ENCODE data around the gene SLC12A8. TPM values are rescaled to one million over a fixed set of nuclear protein-coding genes. Genes with fewer than 3 reads are reported as not detected.

Gene SLC12A8
- total RNA-seq, 1 donor from 2014 or later: not detected

GRCh38 chr3:125192190-125193035, 20.1 kb downstream of the SLC12A8 start:
- H3K36me3 ChIP-seq: no peaks in the 10 kb centered on the region
- H3K27me3 ChIP-seq (ENCODE audit: low read depth): no peaks in the 10 kb centered on the region
- no peak for DNase-seq
- peaks cover 6% of the 10 kb centered on the region for H3K4me1 ChIP-seq
- intact Hi-C loops (cut with micrococcal nuclease): no loop called here
- no peak for TF ChIP-seq CTCF (IDR thresholded peaks at IDR 0.05; ENCODE audit: borderline replicate concordance)
- no peak overlapping the region for H3K27ac ChIP-seq (replicated peaks)
- H3K4me3 ChIP-seq: no peak overlapping the region
- no peaks in the 10 kb centered on the region for H3K9me3 ChIP-seq (replicated peaks)

- H3K36me3 ChIP-seq: no peaks in the 10 kb centered on the region
- no peak for DNase-seq
- H3K4me1 ChIP-seq: peaks cover 6% of the 10 kb centered on the region
- no peak overlapping the region for H3K4me3 ChIP-seq
- no peaks in the 10 kb centered on the region for H3K27me3 ChIP-seq (ENCODE audit: low read depth)
- no peaks in the 10 kb centered on the region for H3K9me3 ChIP-seq (replicated peaks)
- intact Hi-C loops (cut with micrococcal nuclease): no loop called here
- no peak overlapping the region for H3K27ac ChIP-seq (replicated peaks)
- TF ChIP-seq CTCF (IDR thresholded peaks at IDR 0.05; ENCODE audit: borderline replicate concordance): no peak
These were observed 20.8 kb downstream of the SLC12A8 start for GRCh38 chr3:125191730-125192129.

- no peak for DNase-seq
- no peak for TF ChIP-seq CTCF (IDR thresholded peaks at IDR 0.05; ENCODE audit: borderline replicate concordance)
- no peak overlapping the region for H3K4me3 ChIP-seq
- no peaks in the 10 kb centered on the region for H3K27me3 ChIP-seq (ENCODE audit: low read depth)
- peaks cover 6% of the 10 kb centered on the region for H3K4me1 ChIP-seq
- no peaks in the 10 kb centered on the region for H3K9me3 ChIP-seq (replicated peaks)
- H3K36me3 ChIP-seq: no peaks in the 10 kb centered on the region
- H3K27ac ChIP-seq (replicated peaks): no peak overlapping the region
- intact Hi-C loops (cut with micrococcal nuclease): no loop called here
These were observed 21.3 kb downstream of the SLC12A8 start for GRCh38 chr3:125191256-125191655.

- intact Hi-C loops (cut with micrococcal nuclease): no loop called here
- Histone ChIP-seq H3K27ac (replicated peaks) (no peak overlapping the region), H3K36me3 (no peaks in the 10 kb centered on the region), H3K4me1 (peaks cover 6% of the 10 kb centered on the region), H3K9me3 (replicated peaks) (no peaks in the 10 kb centered on the region), H3K4me3 (no peak overlapping the region), H3K27me3 (ENCODE audit: low read depth) (no peaks in the 10 kb centered on the region)
- DNase-seq: no peak
- TF ChIP-seq CTCF (IDR thresholded peaks at IDR 0.05; ENCODE audit: borderline replicate concordance): no peak
These were observed 21.8 kb downstream of the SLC12A8 start for GRCh38 chr3:125190786-125191185.

GRCh38 chr3:125189378-125190165, 23.0 kb downstream of the SLC12A8 start:
- H3K4me1 ChIP-seq: peaks cover 6% of the 10 kb centered on the region
- no peaks in the 10 kb centered on the region for H3K9me3 ChIP-seq (replicated peaks)
- intact Hi-C loops (cut with micrococcal nuclease): no loop called here
- H3K27me3 ChIP-seq (ENCODE audit: low read depth): no peaks in the 10 kb centered on the region
- H3K4me3 ChIP-seq: no peak overlapping the region
- no peak for TF ChIP-seq CTCF (IDR thresholded peaks at IDR 0.05; ENCODE audit: borderline replicate concordance)
- DNase-seq: no peak
- H3K27ac ChIP-seq (replicated peaks): no peak overlapping the region
- no peaks in the 10 kb centered on the region for H3K36me3 ChIP-seq
